ENCODE results near the gene C10orf90. TPM values are rescaled to one million over a fixed set of nuclear protein-coding genes. Genes with fewer than 3 reads are reported as not detected.

C10orf90 gene
- total RNA-seq, 1 experiment from 2014 or later: 0.18 TPM

DNA sequence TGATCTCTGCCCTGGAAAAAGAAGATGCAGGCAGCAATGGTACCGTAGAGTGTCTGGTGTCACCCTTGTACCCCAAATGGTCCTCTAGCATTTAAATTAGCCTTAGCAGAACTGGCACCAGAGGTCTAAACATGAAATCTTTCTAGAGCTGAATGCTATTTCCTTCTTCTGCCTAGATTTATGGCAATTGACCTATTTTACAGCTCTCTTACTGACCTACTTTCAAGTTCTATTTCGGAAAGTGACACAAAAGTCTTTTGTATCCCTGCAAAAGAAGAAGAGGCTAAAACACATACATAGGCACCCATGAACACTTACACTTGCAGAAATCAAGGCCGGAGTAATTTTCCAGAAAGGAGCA is 272.1 kb downstream of the C10orf90 start:
- H3K79me2 ChIP-seq (ENCODE audit: low read length): no peaks in the 10 kb centered on the region
- ChIA-PET POLR2A (ENCODE audit: unreplicated experiment) (no interaction called here), CTCF (no interaction called here)
- DNase-seq (no peak), ATAC-seq (no peak)
- H3K27ac ChIP-seq (ENCODE audit: low read length): peak overlapping the region; percentile 96
- H3K4me1 ChIP-seq (ENCODE audit: insufficient read depth, low read length): peaks cover 25% of the 10 kb centered on the region
- peak overlapping the region; percentile 63 for H3K4me2 ChIP-seq (ENCODE audit: low read length)
- peaks cover 6% of the 10 kb centered on the region for H3F3A ChIP-seq (ENCODE audit: low read length, unreplicated experiment)
- no peaks in the 10 kb centered on the region for H3K9me3 ChIP-seq (ENCODE audit: low read length)
- intact Hi-C loops (cut with micrococcal nuclease): loop anchor here (5.0 kb wide), 1 partner anchor 64 kb away; no protein-coding TSS in a partner anchor
- no peak overlapping the region for H3K9ac ChIP-seq (ENCODE audit: low read length)
- H3K4me3 ChIP-seq (ENCODE audit: low read length): no peak overlapping the region
- TF ChIP-seq EZH2phosphoT487 (IDR thresholded peaks at IDR 0.05; ENCODE audit: borderline replicate concordance, low read length) (no peak), CTCF (conservative IDR thresholded peaks at IDR 0.05; ENCODE audit: low read depth, low read length) (no peak), EZH2 (IDR thresholded peaks at IDR 0.05; ENCODE audit: low read length, unreplicated experiment) (no peak)
- no peaks in the 10 kb centered on the region for H4K20me1 ChIP-seq (ENCODE audit: low read length)
- BruUV-seq (replicated peaks): no TSS peak
- no peaks in the 10 kb centered on the region for H3K36me3 ChIP-seq (ENCODE audit: low read depth, low read length)
- H3K27me3 ChIP-seq (ENCODE audit: low read length): no peaks in the 10 kb centered on the region
- H3K9me2 ChIP-seq (replicated peaks; ENCODE audit: low read length): no peaks in the 10 kb centered on the region
- H2AFZ ChIP-seq (ENCODE audit: low read length): 0 out of 2 replicates have a peak overlapping the region, but pooled peaks have one; percentile 24

GRCh38 chr10:126397640-126398382 is 272.7 kb downstream of the C10orf90 start:
- Histone ChIP-seq H3K36me3 (ENCODE audit: low read depth, low read length) (no peaks in the 10 kb centered on the region), H4K20me1 (ENCODE audit: low read length) (no peaks in the 10 kb centered on the region), H3K27ac (ENCODE audit: low read length) (peak overlapping the region; percentile 96), H3K4me1 (ENCODE audit: insufficient read depth, low read length) (peaks cover 25% of the 10 kb centered on the region), H3K79me2 (ENCODE audit: low read length) (no peaks in the 10 kb centered on the region), H3K9ac (ENCODE audit: low read length) (peak overlapping the region; percentile 71), H3K9me3 (ENCODE audit: low read length) (no peaks in the 10 kb centered on the region), H3K4me3 (ENCODE audit: low read length) (peak overlapping the region; percentile 36; the same call in 1 of the 2 replicates), H3K27me3 (ENCODE audit: low read length) (no peaks in the 10 kb centered on the region), H2AFZ (ENCODE audit: low read length) (no peak overlapping the region), H3F3A (ENCODE audit: low read length, unreplicated experiment) (peaks cover 6% of the 10 kb centered on the region), H3K4me2 (ENCODE audit: low read length) (peak overlapping the region; percentile 75), H3K9me2 (replicated peaks; ENCODE audit: low read length) (no peaks in the 10 kb centered on the region)
- BruUV-seq (replicated peaks): no TSS peak
- TF ChIP-seq CTCF (conservative IDR thresholded peaks at IDR 0.05; ENCODE audit: low read depth, low read length) (no peak), EZH2 (IDR thresholded peaks at IDR 0.05; ENCODE audit: low read length, unreplicated experiment) (no peak), EZH2phosphoT487 (IDR thresholded peaks at IDR 0.05; ENCODE audit: borderline replicate concordance, low read length) (no peak)
- ChIA-PET POLR2A (ENCODE audit: unreplicated experiment) (no interaction called here), CTCF (no interaction called here)
- intact Hi-C loops (cut with micrococcal nuclease): loop anchor here (5.0 kb wide), 1 partner anchor 64 kb away; no protein-coding TSS in a partner anchor
- DNase-seq: peak; percentile 92
- peak; percentile 98 for ATAC-seq

GRCh38 chr10:126397156-126397555 is 273.3 kb downstream of the C10orf90 start:
- TF ChIP-seq EZH2phosphoT487 (IDR thresholded peaks at IDR 0.05; ENCODE audit: borderline replicate concordance, low read length): no peak
- no peak for TF ChIP-seq EZH2 (IDR thresholded peaks at IDR 0.05; ENCODE audit: low read length, unreplicated experiment)
- no peak for TF ChIP-seq CTCF (conservative IDR thresholded peaks at IDR 0.05; ENCODE audit: low read depth, low read length)

More at GRCh38 chr10:126397156-126397555, 273.3 kb downstream of the C10orf90 start:
- Histone ChIP-seq H3K27me3 (ENCODE audit: low read length) (no peaks in the 10 kb centered on the region), H3K79me2 (ENCODE audit: low read length) (no peaks in the 10 kb centered on the region), H2AFZ (ENCODE audit: low read length) (no peak overlapping the region), H3K27ac (ENCODE audit: low read length) (peak overlapping the region; percentile 96), H3K9me2 (replicated peaks; ENCODE audit: low read length) (no peaks in the 10 kb centered on the region), H3K9me3 (ENCODE audit: low read length) (no peaks in the 10 kb centered on the region), H3K4me1 (ENCODE audit: insufficient read depth, low read length) (peaks cover 25% of the 10 kb centered on the region), H4K20me1 (ENCODE audit: low read length) (no peaks in the 10 kb centered on the region), H3K4me2 (ENCODE audit: low read length) (peak overlapping the region; percentile 75), H3K9ac (ENCODE audit: low read length) (0 out of 2 replicates have a peak overlapping the region, but pooled peaks have one; percentile 71), H3K4me3 (ENCODE audit: low read length) (no peak overlapping the region), H3K36me3 (ENCODE audit: low read depth, low read length) (no peaks in the 10 kb centered on the region), H3F3A (ENCODE audit: low read length, unreplicated experiment) (peaks cover 6% of the 10 kb centered on the region)
- ChIA-PET CTCF (no interaction called here), POLR2A (ENCODE audit: unreplicated experiment) (no interaction called here)
- intact Hi-C loops (cut with micrococcal nuclease): loop anchor here (5.0 kb wide), 1 partner anchor 65 kb away; no protein-coding TSS in a partner anchor
- no TSS peak for BruUV-seq (replicated peaks)
- no peak for ATAC-seq
- no peak for DNase-seq
